Measurements from ENCODE around the gene FMNL2. TPM values are rescaled to one million over a fixed set of nuclear protein-coding genes. Genes with fewer than 3 reads are reported as not detected.

The FMNL2 gene
- 12.0 and 12.6 TPM in 2 replicates for total RNA-seq

GRCh38 chr2:152335016-152335725 lies at the start of gene FMNL2:
Gene FMNL2 (plus strand): TSS chr2:152335174.

Other genes with a start within 250 kb of the FMNL2 start
- under 0.01 and 0.15 TPM in 2 replicates for gene CACNB4, start 236.1 kb upstream of the FMNL2 start, total RNA-seq
- gene STAM2, start 159.4 kb upstream of the FMNL2 start, total RNA-seq = 20.1 and 25.1 TPM in 2 replicates